Measurements from ENCODE around the gene IGFL4.

DNA sequence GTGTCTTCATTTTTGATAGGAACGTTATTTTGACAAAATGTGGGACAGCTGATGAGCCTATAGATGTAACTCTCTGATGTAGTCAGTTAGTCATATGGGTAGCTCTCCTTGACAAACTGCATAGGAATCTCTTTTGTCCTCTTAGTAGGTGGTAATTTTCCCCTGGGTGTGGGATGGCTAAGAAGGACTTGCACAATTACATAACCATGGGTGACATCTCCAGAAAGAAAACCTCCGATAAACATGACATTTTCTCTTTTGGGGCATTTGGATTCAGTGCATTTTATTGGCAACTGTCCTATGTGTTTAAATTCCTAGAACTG lies 41.9 kb upstream of the IGFL4 start:
- TF ChIP-seq, protein P1, sequence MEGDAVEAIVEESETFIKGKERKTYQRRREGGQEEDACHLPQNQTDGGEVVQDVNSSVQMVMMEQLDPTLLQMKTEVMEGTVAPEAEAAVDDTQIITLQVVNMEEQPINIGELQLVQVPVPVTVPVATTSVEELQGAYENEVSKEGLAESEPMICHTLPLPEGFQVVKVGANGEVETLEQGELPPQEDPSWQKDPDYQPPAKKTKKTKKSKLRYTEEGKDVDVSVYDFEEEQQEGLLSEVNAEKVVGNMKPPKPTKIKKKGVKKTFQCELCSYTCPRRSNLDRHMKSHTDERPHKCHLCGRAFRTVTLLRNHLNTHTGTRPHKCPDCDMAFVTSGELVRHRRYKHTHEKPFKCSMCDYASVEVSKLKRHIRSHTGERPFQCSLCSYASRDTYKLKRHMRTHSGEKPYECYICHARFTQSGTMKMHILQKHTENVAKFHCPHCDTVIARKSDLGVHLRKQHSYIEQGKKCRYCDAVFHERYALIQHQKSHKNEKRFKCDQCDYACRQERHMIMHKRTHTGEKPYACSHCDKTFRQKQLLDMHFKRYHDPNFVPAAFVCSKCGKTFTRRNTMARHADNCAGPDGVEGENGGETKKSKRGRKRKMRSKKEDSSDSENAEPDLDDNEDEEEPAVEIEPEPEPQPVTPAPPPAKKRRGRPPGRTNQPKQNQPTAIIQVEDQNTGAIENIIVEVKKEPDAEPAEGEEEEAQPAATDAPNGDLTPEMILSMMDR (IDR thresholded peaks at IDR 0.05; ENCODE audit: low read length) = no peak
- no peak for TF ChIP-seq EZH2 (IDR thresholded peaks at IDR 0.05; ENCODE audit: borderline replicate concordance, low read length)

All from OCI-LY1 (cell line).